HG03175 (cell line): ENCODE results near the gene LARGE1.
"Not testable (repeated sequence)": the region's sequence is repeated elsewhere in the genome, so short reads cannot be mapped to it uniquely, and the experiment has no call there.

Source experiments
- ATAC-seq: cut with Tn5 transposase; IDR thresholded peaks from one replicate; pipeline ENCODE4 v1.9.1; 2021; ENCODE audit warnings: mild to moderate bottlenecking, moderate library complexity; ENCODE audit not compliant: unreplicated experiment

The LARGE1 gene

DNA sequence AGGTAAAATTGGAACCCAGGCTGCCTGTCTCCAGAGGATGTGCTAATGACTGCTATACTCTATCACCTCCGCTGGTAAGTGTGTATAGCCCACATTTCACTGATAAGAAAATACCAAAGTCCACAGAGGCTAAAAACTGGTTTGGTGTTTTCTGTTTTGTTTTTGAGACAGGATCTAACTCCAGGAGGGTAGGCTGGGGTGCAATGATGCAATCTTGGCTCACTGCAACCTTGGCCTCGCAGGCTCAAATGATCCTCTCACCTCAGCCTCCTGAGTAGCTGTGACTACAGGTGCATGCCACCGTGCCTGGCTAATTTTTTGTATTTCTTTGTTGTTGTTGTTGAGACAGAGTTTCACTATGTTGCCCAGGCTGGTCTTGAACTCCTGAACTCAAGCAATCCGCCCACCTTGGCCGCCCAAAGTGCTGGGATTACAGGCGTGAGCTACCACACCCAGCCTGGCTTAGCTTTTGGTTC is 409.8 kb downstream of the LARGE1 start:
- no peak for ATAC-seq

DNA sequence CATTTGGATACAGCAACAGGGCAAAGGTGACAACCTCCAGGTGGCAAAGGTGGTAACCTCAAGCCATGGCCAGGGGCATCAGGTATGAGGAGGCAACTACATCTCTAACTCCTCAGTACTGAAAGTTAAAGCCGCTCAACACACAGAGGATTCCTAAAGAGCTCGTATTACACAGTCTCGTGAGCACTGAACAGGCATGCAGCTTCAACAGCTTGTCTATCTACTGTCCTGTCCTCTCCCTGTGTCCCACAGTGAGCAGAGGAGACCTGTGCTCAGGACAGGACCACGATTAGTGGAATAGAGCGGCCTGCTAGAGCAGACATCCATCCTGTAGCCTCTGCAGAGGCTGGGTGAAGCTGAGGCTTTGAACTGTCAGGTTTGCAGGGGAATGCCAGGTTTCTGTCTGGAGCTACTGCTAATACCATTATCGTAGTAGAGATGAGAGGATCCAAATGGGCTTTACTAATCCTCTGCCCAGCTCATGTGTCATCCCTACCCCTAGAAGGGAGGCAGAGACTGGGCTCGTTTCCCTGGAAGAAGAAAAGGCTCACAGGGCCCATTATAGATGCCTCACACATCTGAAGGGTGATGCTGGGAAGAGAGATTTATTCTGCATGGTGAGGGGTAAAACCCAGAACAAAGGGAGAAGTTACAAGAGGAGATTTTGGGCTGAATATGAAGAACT is 415.2 kb downstream of the LARGE1 start:
- no peak for ATAC-seq

DNA sequence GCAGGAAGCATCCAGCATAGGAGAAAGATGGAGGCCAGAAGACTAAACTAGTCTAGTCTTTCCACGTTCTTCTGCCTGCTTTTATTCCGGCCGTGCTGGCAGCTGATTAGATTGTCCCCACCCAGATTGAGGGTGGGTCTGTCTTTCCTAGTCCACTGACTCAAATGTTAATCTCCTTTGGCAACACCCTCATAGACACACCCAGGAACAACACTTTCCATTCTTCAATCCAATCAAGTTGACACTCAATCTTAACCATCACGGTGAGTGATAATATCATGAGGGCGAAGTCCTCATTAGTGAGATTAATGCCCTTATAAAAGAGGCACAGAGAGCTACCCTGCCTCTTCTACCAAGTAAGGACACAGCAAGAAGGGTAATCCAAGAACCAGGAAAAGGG is 424.2 kb downstream of the LARGE1 start:
- ATAC-seq = no peak

DNA sequence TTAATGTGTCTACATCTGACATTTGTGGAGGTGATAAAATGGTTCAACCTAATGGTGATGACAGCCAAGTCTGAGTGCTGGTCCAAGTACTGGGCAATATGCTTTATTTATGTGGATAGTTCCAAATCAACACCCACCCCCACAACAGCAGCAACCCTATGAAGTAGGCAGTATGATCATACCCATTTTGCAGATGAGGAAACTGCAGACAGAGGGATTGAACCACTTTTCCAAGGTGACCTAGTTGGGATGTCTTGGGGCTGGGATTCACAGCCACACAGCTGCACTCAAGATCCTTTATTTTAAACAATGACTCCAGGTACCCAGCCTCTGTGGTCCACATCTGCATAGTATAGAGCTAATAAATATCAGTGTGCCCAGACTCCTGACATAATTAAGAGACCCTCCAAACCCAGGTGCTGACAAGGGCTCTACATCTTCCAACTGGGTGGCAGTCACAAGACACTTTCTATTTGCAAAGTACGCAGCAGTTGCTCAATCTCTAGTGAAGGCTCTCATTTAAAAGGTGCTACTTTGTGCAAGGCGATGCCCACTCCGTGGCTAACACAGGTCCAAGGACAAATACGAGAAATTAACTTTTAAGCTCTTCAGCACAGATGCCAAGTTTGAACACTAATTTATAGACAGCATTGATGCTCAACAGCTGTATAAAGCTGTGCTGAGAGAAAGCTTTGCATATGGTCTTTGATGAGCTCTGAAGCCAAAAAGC is 426.6 kb downstream of the LARGE1 start:
- ATAC-seq = no peak

DNA sequence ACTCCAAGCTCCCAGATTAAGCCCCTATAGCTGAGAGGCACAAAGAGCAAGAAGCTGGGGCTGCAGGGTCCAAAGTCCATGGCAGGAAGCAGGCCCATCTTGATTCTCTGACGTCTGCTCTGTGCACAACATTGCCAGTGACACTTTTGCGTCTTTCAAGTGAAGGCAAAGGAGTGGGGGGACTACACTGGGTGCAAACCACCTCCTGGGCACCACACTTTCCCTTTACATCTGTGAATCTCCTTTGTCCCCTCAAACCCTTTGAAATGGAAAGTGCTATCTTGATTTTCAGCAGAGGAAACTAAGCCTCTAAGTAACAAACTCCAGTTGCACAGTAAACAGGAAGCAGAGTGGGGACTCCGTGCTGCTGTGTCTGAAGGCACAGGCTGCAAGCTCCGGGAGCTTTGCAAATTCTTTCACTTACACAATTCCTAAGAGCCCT is 428.0 kb downstream of the LARGE1 start:
- no peak for ATAC-seq

DNA sequence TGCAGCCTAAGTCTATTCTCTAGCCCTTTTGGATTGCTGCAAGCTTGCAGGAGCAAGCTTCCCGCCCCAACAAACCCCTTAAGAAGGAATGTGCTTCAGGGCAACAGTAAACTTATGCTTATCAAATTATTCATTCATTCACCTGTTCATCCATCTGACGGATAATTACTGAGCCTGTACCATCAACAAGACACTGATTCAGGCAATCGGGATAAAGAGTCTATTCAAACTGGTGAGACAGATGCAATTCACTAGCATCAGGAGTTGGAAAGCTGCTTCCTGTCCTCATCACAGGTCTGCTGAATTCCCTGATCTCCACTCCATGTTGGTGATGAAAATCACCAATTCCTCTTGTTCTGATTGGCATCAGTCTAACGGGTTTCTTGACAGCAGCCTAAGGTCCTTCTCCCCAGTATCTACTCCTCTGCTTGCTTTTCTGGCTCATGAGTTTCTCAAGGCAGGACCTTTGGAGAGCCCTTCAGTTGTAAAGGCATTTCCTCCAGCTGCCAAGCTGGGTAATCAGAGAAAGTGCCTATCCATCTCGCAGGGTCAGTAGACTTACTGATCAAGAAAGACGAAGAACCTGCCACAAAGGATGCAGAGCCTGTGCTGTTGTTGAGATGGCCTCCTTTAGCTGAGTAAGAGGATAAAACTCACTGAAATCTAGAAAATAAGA is 433.1 kb downstream of the LARGE1 start:
- ATAC-seq = no peak

DNA sequence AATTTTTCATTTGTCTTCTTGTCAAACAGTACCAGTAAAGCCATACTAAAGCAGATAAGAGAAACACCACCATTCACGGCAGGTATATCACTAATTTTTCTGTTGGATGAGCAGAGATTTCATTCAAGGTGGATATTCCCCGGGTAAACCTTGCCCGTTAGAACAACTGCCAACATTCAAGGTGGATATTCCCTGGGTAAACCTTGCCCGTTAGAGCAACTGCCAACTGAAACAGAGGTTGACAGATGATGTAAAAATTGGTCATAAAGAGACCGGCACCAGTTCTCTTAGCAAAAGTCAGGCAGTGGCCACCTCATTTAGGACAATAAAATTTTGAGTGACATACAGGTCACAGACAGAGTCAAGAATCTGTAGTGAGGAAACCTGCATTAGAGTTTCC is 438.7 kb downstream of the LARGE1 start:
- ATAC-seq = no peak

DNA sequence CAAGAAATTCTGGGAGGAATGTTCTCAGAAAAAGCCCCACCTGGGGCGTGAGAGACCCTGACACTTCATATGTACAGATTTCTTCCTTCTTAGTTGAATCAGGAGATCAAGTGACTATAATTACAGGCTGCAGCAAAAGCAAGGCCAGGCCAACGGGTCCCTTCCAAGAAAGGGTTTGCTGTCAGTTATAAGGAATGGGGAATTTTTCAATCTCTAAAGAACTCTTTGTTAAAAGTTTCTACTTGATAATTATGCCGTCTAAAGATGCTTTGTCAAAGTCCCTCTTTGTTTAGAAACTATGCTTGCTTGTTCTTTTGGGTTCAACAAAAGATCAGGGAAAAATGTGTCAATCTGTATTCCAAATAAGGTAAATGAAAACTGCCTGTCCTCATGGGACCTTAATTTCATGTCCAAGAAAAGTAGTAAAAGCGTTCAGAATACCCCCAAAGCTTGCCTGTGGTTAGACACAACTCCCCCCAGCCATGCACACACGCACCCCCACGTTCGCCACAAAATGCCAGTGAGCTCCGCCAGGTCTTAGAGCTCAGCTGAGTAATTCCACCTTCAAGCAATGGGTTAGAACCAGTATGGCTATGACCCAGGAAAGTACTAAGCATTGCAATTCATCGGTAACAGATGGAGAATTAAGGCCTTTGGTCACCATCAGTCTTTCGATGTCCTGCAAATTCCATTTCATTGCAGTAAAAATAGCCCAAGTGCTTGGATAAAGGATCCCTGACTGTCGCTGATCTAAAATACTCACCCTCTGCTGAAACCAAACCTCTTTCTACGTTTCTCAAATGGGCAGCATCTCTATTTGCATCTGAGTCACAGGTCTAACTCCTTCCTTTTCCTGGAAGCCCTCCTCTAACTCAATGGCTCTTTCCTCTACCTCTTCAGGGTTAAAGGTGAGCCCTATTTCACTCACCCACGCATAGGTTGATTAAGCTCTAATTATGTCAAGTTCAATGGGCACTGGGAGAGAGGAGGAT is 442.9 kb downstream of the LARGE1 start:
- ATAC-seq = no peak

DNA sequence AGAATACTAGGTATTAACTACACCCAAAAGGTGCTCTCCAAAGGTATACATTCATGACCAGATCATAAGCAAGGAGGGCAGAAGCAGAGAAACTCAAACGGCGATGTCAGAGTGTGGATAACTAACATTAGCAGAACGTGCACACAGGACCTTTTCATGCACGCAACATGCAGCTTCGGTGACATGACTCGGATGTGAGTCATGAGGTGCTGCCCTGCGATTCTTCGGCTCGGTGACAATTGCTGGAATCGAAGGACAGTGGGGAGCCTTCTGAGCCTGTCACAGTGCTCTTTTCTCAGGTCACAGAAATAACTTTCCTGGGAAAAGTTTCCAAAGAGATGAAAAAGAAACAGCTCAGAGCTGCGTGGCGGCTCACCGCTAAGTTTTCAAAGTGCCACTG is 443.6 kb downstream of the LARGE1 start:
- ATAC-seq = no peak

DNA sequence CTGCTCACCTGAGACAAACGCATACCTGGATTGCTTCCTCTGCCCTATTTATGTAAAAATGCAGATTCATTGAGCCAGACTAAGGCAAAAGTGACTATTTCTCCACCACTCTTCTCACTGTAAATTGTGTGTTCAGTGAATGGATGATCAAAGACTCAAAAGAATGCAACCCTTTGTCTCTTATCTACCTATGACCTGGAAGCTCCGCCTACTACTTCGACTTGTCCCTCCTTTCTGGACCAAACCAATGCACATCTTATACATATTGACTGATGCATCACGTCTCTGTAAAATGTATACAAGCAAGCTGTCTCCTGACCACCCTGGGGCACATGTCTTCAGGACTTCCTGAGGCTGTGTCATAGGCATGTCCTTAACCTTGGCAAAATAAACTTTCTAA is 444.1 kb downstream of the LARGE1 start:
- no peak for ATAC-seq

DNA sequence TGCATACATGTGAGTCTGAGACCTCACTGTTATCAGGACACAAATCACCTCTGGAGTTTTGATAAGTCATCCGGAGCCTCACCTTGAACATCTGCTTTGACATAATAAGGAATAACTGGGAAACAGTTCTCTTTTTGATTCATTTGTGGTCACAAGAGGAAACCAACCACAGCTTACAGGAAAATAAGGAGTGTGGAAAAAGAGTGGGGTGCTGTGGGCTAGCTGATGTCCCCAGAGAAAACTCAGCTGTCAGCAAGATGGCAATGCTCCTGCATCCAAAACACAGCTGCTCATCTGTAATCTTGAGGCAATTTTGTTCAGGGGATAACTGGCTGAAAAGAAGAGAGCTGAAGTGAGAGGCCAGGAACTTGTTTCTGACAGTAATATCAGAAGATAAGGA is 445.7 kb downstream of the LARGE1 start:
- no peak for ATAC-seq

DNA sequence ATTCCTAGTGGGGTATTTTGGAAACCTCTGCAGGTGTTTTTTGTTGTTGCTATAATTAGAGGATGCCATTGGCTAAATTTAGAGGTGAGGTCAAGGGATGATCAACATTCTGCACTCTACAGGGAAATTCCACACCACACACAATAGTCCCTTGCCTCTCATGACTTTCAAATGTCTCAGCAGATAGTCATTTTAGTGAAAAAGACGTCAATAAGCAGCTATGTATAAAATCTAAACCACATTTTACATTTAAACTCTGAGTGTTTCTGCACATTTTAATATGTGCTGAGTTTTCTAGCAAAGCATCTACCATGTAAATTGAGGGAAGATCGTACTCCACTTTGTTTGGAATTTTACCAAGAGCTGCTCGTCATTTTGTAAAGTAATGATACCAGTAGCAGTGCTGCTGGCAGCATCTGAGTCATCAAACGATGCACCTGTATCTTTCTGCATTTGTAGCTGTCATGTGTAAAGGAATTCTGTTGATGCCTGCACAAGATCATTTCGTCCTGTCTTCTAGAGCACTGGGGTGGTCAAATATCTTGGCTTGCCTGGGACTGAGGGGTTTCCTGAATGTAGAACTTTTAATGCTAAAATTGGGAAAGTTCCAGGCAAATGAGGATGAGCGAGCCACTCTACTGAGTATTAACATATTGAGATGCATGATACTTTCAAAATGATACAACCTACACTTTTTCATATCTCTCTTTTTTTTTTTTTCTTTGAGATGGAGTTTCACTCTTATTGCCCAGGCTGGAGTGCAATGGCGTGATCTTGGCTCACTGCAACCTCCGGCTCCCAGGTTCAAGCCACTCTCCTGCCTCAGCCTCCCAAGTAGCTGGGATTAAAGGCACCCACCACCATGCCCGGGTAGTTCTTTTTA is 447.6 kb downstream of the LARGE1 start:
- no peak for ATAC-seq

DNA sequence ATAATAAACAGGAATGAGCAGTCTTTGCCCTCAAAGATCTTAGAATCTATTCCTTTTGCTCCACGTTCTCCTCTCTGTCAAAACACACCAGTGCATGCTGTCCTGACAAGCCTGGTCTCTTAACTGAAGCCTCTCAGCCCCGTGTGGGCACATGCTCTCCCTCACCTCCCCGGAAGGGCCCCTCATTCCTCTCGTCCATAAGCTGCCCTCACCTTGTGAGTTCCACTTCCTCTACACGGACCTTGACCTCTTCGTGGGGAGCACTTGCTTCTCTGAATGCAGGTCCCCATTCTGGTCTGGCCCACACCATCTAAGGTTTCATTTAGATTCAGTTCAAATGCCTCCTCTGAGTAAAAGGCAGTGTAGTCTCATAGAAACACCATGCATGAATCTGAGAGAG is 449.8 kb downstream of the LARGE1 start:
- ATAC-seq = no peak

DNA sequence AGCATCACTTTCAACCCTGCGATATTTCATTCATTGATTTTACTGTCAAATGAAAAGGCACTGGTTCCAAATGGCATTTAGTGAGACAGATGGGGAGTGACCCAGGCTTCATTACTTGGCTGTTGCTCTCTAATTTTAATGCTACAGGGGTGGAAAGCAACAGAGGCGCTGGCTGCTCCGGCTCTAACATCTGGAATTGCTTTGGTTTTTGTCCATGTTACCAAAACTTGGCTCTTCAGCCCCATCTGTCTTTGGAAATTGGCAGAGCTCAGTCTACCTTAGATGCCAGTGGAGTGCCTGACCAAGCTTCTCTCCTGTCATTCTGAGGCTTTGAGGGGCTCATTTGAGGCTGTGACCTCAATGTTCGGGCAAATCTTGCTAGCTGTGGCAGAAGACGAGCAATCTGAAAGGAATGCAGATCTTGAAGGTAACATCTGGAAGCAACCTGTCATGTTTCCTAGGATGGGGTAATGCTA is 452.6 kb downstream of the LARGE1 start:
- ATAC-seq = no peak

DNA sequence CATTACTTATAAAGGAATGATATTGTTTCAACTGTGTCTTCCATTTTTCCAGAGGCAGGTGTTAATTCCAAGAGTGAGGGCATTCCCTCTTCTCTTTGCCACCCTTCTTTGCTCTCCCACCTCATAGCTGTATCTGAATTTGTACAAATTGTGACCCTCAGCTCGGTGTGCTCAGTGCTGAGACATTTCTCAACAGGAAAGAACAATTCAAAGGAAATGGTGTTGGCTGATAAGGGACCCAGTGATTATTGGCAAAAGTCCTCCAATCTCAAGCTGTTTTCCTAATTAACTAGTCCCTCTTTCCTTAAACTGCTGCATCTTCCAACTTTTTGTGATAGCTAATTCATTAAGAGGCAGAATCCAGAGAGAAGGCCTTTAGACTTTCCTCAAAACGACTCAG is 453.2 kb downstream of the LARGE1 start:
- no peak for ATAC-seq

DNA sequence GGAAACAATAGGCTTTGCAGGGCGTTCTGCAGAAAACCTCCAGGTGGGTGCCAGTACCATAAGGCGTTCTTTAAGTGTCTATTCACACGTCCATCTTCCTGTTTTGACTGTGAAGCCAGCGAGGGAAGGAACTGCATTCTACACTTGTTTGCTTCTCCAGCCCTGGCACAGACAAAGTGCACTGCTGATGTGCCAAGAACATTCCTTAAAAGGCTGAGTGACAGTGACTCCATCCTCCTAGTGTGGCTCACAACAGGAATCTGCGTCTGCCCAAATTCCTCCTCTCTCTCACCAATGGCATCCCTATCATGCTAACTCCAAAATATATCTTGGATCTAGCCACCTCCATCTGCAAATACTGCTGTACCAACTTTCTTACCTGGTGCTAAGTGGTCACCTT is 454.7 kb downstream of the LARGE1 start:
- ATAC-seq = no peak

DNA sequence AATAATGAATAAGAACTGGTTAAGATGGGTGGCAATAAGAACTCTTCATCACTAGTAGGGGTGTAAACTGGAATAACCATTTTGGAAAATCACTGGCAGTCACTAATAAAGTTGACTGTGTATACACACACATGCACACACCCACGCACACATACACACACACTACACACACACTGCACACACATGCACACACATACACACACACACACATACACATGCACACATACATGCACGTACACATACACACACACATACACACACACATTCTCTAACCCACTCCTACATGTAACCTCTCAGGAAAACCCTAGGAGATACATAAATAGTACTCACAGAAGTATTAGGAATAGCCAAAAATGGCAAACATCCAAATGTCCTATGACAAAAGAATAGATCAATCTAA is 455.6 kb downstream of the LARGE1 start:
- no peak for ATAC-seq

DNA sequence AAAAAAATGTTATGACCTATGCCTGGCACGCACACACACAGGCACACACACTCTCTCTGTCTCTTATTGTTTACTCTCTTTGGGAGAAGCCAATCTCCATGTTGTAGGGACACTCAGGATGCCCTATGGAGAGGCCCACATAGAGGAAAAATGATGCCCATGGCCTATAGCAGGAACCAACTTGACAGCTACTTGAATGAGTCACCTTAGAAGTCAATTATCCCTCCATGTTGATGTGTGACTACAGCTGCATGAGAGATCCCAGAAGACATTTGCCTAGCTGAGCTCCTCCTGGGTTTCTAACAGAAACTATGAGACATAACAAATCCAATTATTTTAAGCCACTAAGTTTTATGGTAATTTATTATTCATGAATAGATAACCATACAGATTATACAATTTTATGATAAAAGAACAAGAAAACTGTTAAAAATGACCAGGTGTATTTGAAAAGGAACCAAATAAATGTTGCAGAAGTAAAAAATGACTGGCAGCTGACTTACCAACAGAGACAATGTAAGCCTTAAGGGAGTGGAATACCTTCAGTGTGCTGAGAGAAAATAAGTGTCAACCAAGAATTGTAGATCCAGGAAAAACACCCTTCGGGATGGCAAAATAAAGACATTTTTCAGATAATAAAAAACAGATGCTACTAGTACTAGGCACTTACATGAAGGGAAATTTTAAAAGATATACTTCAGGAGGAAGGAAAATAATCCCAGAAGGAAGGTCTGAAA is 458.4 kb downstream of the LARGE1 start:
- no peak for ATAC-seq

DNA sequence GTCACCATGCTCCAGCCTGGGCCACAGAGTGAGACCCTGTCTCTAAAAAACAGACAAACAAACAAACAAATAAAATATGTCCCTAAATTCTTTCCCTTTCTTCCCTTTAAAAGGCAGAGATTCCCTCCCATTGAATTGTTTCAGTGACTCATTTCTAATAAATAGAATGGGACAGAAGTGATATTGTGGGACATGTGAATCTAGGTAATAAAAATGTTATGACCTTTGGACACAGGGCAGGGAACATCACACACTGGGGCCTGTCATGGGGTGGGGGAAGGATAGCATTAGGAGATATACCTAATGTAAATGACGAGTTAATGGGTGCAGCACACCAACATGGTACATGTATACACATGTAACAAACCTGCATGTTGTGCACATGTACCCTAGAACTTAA is 459.0 kb downstream of the LARGE1 start:
- not testable (repeated sequence) for ATAC-seq
